Activated T-helper 2 cell treated with anti-CD3 and anti-CD28 coated beads, Interferon-gamma antibody, Interleukin-2, Interleukin-4, amounts not matched to agents 10 μg/mL and 5 μg/mL and 100 μg/mL, durations not matched to agents 14 hours and 24 hours and 36 hours (primary cell): ENCODE data around the gene ACTL8. TPM values are rescaled to one million over a fixed set of nuclear protein-coding genes. Genes with fewer than 3 reads are reported as not detected.

Source experiments
- DNase-seq: peaks from one replicate; pipeline ENCODE4 v3.0.0; 2021; ENCODE audit warnings: low spot score
- H3K27ac Mint-ChIP-seq: one replicate; pipeline ENCODE4 v1.8.0; 2021; ENCODE audit warnings: mixed read lengths
- H3K27me3 Mint-ChIP-seq: one replicate; pipeline ENCODE4 v1.8.0; 2021; ENCODE audit warnings: low read depth, mixed read lengths
- H3K36me3 Mint-ChIP-seq: one replicate; pipeline ENCODE4 v1.8.0; 2021; ENCODE audit warnings: low read depth, mixed read lengths
- H3K4me1 Mint-ChIP-seq: one replicate; pipeline ENCODE4 v1.8.0; 2021; ENCODE audit warnings: low read depth, mixed read lengths
- H3K4me3 Mint-ChIP-seq: one replicate; pipeline ENCODE4 v1.8.0; 2021; ENCODE audit warnings: low read depth, mild to moderate bottlenecking, moderate library complexity, mixed read lengths
- H3K9me3 Mint-ChIP-seq: one replicate; pipeline ENCODE4 v1.8.0; 2021; ENCODE audit warnings: mixed read lengths
- intact Hi-C: fragments of 100-400 bp; cut with micrococcal nuclease; formaldehyde crosslinking; loops from one replicate; pipeline ENCODE4 v1.15.1; 2023
- total RNA-seq: library from RNA; stranded (reverse); gene quantifications from 2 replicates; pipeline ENCODE4 v1.2.3, GENCODE V29; 2022

The ACTL8 gene
- not detected in 2 replicates for total RNA-seq

- H3K27ac Mint-ChIP-seq = no peak within 1 kb of the TSS
- DNase-seq = no peak
- no peak within 1 kb of the TSS for H3K4me3 Mint-ChIP-seq
- peaks cover 66% of the 10 kb centered on the region for H3K9me3 Mint-ChIP-seq
- no peaks in the 10 kb centered on the region for H3K36me3 Mint-ChIP-seq
- no peaks in the 10 kb centered on the region for H3K4me1 Mint-ChIP-seq
- H3K27me3 Mint-ChIP-seq = no peaks in the 10 kb centered on the region
- intact Hi-C loops = no loop called here
Measured at GRCh38 chr1:17755120-17755519, at the start of gene ACTL8. Gene ACTL8 (plus strand): TSS chr1:17755333. CDS start chr1:17823009, 67,676 bp downstream.

DNA sequence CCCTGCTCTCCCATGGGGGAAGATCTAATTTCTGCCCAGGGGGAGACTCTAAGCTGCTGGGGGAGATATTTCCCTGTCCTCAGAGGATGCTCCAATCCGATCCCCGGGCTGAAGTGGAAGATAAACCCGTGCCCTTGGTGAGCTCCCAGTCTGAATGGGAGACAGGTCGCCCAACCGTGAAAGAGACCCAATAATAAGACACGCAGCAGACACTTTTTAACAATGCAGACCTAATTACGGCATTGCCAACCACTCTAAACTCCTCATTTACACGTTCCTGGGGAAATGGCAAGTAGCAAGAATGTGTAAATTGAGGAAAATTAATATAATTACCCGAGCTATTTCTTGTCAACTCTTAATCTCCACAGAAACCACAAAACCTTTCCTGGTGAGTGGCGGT lies 48.7 kb upstream of the ACTL8 start:
- H3K27ac Mint-ChIP-seq = no peak overlapping the region
- H3K4me3 Mint-ChIP-seq = no peak overlapping the region
- no peaks in the 10 kb centered on the region for H3K36me3 Mint-ChIP-seq
- H3K27me3 Mint-ChIP-seq = no peaks in the 10 kb centered on the region
- no peaks in the 10 kb centered on the region for H3K4me1 Mint-ChIP-seq
- no peak for DNase-seq
- intact Hi-C loops = no loop called here
- no peaks in the 10 kb centered on the region for H3K9me3 Mint-ChIP-seq

- no peak for DNase-seq
- no peaks in the 10 kb centered on the region for H3K4me1 Mint-ChIP-seq
- H3K9me3 Mint-ChIP-seq = no peaks in the 10 kb centered on the region
- no peak overlapping the region for H3K4me3 Mint-ChIP-seq
- H3K36me3 Mint-ChIP-seq = no peaks in the 10 kb centered on the region
- intact Hi-C loops = no loop called here
- H3K27ac Mint-ChIP-seq = no peak overlapping the region
- H3K27me3 Mint-ChIP-seq = no peaks in the 10 kb centered on the region
Measured at GRCh38 chr1:17709981-17710380, 45.2 kb upstream of the ACTL8 start.

GRCh38 chr1:17710889-17711576 lies 44.1 kb upstream of the ACTL8 start:
- no peaks in the 10 kb centered on the region for H3K9me3 Mint-ChIP-seq
- no peaks in the 10 kb centered on the region for H3K36me3 Mint-ChIP-seq
- DNase-seq = no peak
- H3K27ac Mint-ChIP-seq = no peak overlapping the region
- intact Hi-C loops = no loop called here
- no peaks in the 10 kb centered on the region for H3K27me3 Mint-ChIP-seq
- H3K4me1 Mint-ChIP-seq = no peaks in the 10 kb centered on the region
- H3K4me3 Mint-ChIP-seq = no peak overlapping the region

DNA sequence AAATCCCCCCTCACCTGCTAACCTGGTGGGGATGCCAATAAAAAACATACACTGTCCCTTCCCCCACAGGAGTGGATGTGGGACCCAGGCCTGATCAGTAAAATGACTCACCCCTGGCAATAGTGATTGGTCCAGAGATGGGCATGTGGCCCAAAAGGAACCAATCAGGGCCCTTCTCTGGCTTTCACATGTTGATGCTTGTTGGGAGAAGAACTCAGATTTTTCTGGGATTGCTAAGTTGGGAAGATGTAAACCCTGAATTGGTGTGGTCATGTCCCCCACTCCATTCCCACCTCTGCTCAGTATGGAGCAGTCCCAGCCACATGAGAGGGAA lies 43.6 kb upstream of the ACTL8 start:
- Mint-ChIP-seq H3K9me3 (no peaks in the 10 kb centered on the region), H3K4me3 (no peak overlapping the region), H3K27me3 (no peaks in the 10 kb centered on the region), H3K27ac (no peak overlapping the region), H3K36me3 (no peaks in the 10 kb centered on the region), H3K4me1 (no peaks in the 10 kb centered on the region)
- intact Hi-C loops = no loop called here
- DNase-seq = no peak

DNA sequence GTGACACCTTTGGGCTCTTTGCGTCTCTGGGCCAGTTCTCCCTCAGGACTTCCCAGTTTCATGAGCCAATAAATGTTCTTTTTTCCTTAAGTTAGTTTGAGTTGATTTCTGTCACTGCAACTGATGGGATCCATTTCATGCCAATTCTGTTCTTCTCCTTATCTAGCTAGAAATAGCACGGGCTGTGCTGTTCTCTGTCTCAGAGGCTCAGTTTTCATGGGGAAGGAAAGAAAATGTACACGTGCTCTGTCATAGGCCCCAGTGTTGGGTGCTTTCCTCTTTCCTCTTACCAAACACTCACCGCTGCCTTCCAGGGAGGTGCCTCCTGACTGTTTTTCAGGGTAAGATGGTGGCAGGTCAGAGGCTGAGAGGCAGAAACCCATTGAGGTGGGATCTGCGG lies 43.2 kb upstream of the ACTL8 start:
- Mint-ChIP-seq H3K4me3 (no peak overlapping the region), H3K9me3 (no peaks in the 10 kb centered on the region), H3K27me3 (no peaks in the 10 kb centered on the region), H3K4me1 (no peaks in the 10 kb centered on the region), H3K36me3 (no peaks in the 10 kb centered on the region), H3K27ac (no peak overlapping the region)
- no peak for DNase-seq
- intact Hi-C loops = no loop called here

DNA sequence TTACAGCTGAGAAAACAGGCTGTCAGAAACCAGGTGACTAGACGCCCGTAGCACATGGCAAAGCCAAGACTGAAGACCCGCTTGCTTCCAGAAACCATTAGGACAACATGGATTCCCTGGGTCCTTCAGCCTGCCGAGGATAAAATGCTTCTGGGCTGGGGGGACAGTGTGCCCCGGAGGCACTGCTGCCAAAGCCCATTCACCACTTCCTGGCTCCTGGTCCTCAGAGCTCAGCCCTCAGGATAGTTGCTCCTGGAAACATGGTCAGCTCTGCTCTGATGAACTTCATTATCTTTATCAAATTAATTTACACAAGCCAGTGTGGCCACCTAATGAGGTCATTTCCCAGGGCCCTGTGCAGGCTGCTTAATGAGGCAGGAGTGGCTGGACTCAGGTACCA lies 41.1 kb upstream of the ACTL8 start:
- H3K36me3 Mint-ChIP-seq = no peaks in the 10 kb centered on the region
- no peak overlapping the region for H3K27ac Mint-ChIP-seq
- no peaks in the 10 kb centered on the region for H3K9me3 Mint-ChIP-seq
- no peak overlapping the region for H3K4me3 Mint-ChIP-seq
- no peaks in the 10 kb centered on the region for H3K27me3 Mint-ChIP-seq
- intact Hi-C loops = no loop called here
- no peak for DNase-seq
- no peaks in the 10 kb centered on the region for H3K4me1 Mint-ChIP-seq

DNA sequence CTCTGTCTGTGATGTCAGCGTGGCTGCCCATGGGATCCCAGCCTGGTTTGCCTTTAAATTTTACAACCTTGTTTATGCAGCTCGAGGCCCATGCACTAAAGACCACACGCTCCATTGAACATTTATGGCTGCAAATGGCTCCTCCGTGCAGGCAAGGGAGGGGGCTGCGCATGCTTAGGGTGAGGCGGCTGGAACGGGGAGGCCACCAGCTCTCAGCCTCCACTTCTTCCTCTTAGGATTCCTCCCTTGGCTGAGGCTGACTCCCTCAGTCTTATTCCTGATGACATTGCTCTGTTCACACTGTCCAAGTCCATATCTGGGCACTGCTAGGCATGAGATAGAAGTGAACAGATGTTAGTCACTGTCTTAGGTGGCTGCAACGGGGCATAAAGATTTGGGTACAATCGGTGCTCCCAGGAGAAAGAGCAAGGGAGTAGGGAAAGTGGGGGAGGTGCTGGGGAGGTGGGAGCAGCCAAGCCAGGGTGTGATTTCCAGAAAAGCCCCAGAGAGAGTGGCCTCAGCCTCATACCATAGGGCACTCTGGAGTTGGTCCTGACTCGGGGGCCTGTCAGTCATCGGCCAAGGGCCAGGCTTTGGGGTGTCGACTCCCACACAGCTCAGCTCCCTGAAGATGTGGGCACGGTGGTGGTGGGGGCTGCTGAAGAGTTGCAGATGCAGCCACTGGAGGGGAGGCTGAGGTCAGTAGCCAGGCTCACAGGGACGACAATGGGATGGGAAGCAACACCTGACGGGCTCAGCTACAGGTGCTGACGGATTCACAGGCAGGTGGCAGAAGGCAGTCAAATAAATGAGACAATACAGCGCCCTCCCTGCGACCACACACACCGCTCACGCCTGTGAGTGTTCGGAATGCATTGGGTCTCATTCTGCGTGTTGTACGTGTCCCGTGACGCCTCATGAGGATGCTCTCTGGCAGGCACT lies 37.3 kb upstream of the ACTL8 start:
- Mint-ChIP-seq H3K27ac (no peak overlapping the region), H3K4me3 (no peak overlapping the region), H3K4me1 (no peaks in the 10 kb centered on the region), H3K27me3 (no peaks in the 10 kb centered on the region), H3K36me3 (no peaks in the 10 kb centered on the region), H3K9me3 (no peaks in the 10 kb centered on the region)
- intact Hi-C loops = no loop called here
- no peak for DNase-seq

DNA sequence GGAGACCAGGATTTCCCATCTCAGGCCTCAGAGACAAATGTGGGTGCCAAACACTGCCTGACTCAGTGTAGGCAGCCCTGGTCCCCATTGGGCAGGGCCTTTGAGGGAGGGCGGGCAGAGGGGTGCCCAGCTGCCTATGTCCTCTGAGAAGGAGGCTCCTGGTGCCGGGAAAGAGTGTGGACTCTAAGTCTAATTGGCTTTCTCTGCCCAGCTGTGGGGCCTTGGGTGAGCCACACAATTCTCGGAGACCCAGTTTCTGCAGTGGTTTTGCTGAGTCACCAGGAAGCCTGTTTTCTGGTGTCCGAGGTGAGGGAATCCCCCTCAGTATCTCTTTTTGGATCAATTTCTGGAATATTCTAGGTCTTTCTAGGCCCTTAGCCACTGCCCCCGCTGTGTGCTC lies 35.3 kb upstream of the ACTL8 start:
- H3K4me1 Mint-ChIP-seq = no peaks in the 10 kb centered on the region
- H3K27ac Mint-ChIP-seq = no peak overlapping the region
- H3K9me3 Mint-ChIP-seq = no peaks in the 10 kb centered on the region
- H3K4me3 Mint-ChIP-seq = no peak overlapping the region
- intact Hi-C loops = no loop called here
- DNase-seq = no peak
- H3K36me3 Mint-ChIP-seq = no peaks in the 10 kb centered on the region
- no peaks in the 10 kb centered on the region for H3K27me3 Mint-ChIP-seq

- no peaks in the 10 kb centered on the region for H3K36me3 Mint-ChIP-seq
- no peaks in the 10 kb centered on the region for H3K27me3 Mint-ChIP-seq
- no peak for DNase-seq
- H3K4me1 Mint-ChIP-seq = no peaks in the 10 kb centered on the region
- no peaks in the 10 kb centered on the region for H3K9me3 Mint-ChIP-seq
- no peak overlapping the region for H3K27ac Mint-ChIP-seq
- intact Hi-C loops = no loop called here
- no peak overlapping the region for H3K4me3 Mint-ChIP-seq
Measured at GRCh38 chr1:17721444-17721843, 33.7 kb upstream of the ACTL8 start.

GRCh38 chr1:17723684-17724083 lies 31.4 kb upstream of the ACTL8 start:
- Mint-ChIP-seq H3K27me3 (no peaks in the 10 kb centered on the region), H3K4me3 (no peak overlapping the region), H3K9me3 (no peaks in the 10 kb centered on the region), H3K36me3 (no peaks in the 10 kb centered on the region), H3K4me1 (no peaks in the 10 kb centered on the region), H3K27ac (no peak overlapping the region)
- intact Hi-C loops = no loop called here
- no peak for DNase-seq

DNA sequence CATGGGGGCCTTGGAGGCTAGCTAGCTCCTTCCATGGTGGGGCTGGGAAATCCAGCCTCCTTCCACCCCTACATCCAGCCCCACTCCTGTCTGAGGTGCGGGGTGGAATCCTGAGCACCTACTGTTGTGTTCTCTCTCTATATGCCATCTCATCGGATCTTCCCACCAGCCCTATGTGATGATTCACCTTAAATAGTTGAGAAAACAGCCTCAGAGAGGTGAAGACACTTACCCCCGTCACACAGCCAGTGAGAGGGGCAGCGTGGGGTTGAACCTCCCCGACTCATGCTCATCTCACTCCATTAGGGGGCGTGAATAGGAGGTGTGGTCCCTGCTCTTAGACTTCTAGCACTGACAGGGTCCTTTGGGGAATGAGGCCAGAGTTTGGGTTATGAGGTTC lies 31.0 kb upstream of the ACTL8 start:
- no peaks in the 10 kb centered on the region for H3K36me3 Mint-ChIP-seq
- no peaks in the 10 kb centered on the region for H3K27me3 Mint-ChIP-seq
- intact Hi-C loops = no loop called here
- no peaks in the 10 kb centered on the region for H3K4me1 Mint-ChIP-seq
- H3K9me3 Mint-ChIP-seq = no peaks in the 10 kb centered on the region
- no peak for DNase-seq
- H3K4me3 Mint-ChIP-seq = no peak overlapping the region
- H3K27ac Mint-ChIP-seq = no peak overlapping the region

- Mint-ChIP-seq H3K4me1 (no peaks in the 10 kb centered on the region), H3K9me3 (no peaks in the 10 kb centered on the region), H3K27ac (no peak overlapping the region), H3K36me3 (no peaks in the 10 kb centered on the region), H3K27me3 (no peaks in the 10 kb centered on the region), H3K4me3 (no peak overlapping the region)
- no peak for DNase-seq
- intact Hi-C loops = no loop called here
Measured at GRCh38 chr1:17725084-17725719, 29.9 kb upstream of the ACTL8 start.
